Sigmoid colon (tissue), 4 donors: ENCODE results near the gene PARP8.

Experiments
- EP300 ChIP-seq, 4 donors: sonication (generic); formaldehyde crosslinking; IDR thresholded peaks; one replicate each; pipeline ENCODE4 v1.6.1; 2017; ENCODE audit warnings: antibody characterized with exemption in 4 of 4
- POLR2AphosphoS5 ChIP-seq, 4 donors: sonication (generic); formaldehyde crosslinking; IDR thresholded peaks; one replicate each; pipeline ENCODE4 v1.6.1; 2017; ENCODE audit warnings: antibody characterized with exemption in 4 of 4
- TF ChIP-seq, protein P1 (sequence below), 4 experiments: fragments of 450-650 bp in 3 of 4; fragments of 200-600 bp in 1 of 4; IDR thresholded peaks; one replicate each; pipeline ENCODE4 v1.5.1; 2016 to 2019; ENCODE audit warnings: antibody characterized with exemption in 4 of 4, mild to moderate bottlenecking in 3 of 4, moderate library complexity in 2 of 4

GRCh38 chr5:50666261-50667022 is at the start of gene PARP8:
- TF ChIP-seq, protein P1, sequence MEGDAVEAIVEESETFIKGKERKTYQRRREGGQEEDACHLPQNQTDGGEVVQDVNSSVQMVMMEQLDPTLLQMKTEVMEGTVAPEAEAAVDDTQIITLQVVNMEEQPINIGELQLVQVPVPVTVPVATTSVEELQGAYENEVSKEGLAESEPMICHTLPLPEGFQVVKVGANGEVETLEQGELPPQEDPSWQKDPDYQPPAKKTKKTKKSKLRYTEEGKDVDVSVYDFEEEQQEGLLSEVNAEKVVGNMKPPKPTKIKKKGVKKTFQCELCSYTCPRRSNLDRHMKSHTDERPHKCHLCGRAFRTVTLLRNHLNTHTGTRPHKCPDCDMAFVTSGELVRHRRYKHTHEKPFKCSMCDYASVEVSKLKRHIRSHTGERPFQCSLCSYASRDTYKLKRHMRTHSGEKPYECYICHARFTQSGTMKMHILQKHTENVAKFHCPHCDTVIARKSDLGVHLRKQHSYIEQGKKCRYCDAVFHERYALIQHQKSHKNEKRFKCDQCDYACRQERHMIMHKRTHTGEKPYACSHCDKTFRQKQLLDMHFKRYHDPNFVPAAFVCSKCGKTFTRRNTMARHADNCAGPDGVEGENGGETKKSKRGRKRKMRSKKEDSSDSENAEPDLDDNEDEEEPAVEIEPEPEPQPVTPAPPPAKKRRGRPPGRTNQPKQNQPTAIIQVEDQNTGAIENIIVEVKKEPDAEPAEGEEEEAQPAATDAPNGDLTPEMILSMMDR (IDR thresholded peaks at IDR 0.05), result no peak
- TF ChIP-seq POLR2AphosphoS5 (IDR thresholded peaks at IDR 0.05) (peak in 2 of 4 donors; percentile 13 to 30), EP300 (IDR thresholded peaks at IDR 0.05) (no peak)
